C4-2B (cell line): Measurements from ENCODE around the gene ZDHHC20.

Experiments
- CTCF ChIP-seq: fragments of 450-650 bp; conservative IDR thresholded peaks from 2 replicates; pipeline ENCODE4 v1.5.1; 2017; ENCODE audit warnings: mild to moderate bottlenecking
- ZFX ChIP-seq: fragments of 450-650 bp; IDR thresholded peaks from 2 replicates; pipeline ENCODE4 v1.6.1; 2017

GRCh38 chr13:21470785-21471184 lies 11.7 kb upstream of the ZDHHC20 start:
- TF ChIP-seq CTCF (no peak), ZFX (no peak)
